NCI-H1417 (cell line): ENCODE data around the gene CMIP.

Experiments used
- DNase-seq, 3 experiments: peaks; one replicate each; lab custom pipeline; 2025; lab: John Stamatoyannopoulos, UW

The CMIP gene

GRCh38 chr16:81447383-81448101, 2.9 kb downstream of the CMIP start:
- DNase-seq = peak in 1 of 3 experiments; percentile 27

DNA sequence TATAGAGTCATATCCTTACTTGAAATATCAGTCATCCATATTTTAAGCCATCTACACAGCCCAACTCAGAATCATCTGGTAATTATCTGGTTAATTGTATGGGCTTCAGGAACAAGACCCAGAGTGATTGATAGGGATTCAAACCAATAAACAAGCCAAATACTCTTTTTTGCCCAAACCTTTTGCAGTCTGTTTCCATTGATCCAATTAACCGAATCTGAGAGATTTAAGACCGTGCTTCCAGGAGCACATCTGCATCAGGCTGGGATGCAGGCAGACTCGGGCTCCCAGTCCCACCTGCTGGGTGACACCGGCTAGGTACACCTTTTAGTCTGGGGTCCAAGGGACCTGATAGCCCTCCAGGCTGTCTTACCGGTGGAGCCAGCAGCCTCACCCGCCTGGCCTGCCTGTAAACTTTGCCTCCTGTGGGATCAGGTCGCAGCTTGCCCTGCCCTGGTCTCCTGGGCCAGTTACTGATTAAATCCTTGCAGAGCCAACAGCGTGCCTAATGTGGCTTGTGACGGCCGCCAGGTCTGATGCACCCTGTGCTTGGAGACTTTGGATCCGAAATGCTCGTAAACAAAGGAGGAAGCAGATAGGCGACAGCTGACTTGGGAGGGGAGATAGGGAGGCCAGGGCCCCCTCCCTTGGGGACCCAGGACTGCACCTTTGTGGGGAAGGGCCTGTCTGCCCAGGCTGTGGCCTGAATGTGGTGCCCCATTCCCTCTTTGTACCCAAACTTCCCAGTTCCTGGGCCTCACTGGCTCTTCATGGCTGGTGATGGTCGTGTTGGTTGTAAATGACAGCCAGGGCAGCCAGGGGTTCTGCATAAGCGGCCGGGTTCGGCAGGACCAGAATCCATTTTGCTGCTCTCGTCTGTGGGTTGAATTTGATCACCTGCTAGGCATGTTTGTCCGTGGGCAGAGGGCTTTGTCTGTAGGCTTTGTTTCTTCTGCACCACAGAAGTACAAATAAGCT, 3.8 kb downstream of the CMIP start:
- peak in 1 of 3 experiments; percentile 29 for DNase-seq

DNA sequence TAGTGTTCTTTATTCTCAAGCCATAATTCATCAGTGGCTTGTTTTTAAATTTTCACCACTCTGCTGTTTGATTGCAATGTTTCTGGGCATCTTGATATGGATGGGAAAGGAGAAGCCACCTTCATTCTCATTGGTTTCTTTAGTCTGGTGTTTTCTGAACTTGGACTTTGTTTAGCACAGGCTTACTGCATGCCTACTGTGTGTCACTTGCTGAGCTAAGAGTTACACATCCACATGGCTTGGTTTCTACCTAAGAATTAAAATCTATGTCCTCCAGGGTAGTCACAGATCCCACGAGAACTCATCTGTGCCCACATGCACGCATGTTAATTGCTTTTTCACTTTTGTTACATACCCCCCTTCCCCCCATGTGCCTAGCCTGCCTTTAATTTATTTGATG, 4.6 kb downstream of the CMIP start:
- DNase-seq = no peak

DNA sequence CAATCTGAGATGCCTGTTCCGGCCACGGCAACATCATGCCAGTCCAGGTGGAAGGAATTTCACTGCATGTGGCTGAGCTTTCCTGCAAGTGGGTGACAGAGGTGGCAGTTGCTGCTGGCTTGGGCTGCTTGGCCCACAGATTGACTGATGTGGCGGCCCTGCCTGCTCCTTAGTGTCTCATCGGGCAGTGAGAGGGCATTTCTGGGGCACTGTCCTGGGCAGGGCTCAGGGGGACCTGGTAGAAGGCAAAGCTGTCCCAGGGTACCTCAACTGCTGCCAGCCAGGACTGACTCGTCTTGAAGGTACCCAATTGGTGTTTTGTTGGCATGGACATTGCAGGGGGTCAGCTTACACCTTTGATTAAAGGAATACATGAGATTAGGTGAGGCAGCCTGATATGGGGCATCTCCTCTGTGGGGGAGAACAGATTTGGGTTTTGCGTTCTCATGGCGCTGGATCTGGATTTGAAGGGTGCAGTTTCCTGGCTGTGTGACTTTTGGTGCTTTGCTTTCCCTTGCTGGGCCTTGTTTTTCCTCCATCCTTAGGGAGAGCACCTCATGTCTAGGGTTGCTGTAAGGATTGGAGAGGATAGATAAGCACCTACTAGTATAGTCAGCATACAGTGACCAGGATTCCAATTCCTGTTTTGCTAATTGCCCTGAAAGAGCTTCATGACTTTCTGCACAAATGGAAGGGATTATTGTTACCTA, 5.4 kb downstream of the CMIP start:
- DNase-seq = no peak

DNA sequence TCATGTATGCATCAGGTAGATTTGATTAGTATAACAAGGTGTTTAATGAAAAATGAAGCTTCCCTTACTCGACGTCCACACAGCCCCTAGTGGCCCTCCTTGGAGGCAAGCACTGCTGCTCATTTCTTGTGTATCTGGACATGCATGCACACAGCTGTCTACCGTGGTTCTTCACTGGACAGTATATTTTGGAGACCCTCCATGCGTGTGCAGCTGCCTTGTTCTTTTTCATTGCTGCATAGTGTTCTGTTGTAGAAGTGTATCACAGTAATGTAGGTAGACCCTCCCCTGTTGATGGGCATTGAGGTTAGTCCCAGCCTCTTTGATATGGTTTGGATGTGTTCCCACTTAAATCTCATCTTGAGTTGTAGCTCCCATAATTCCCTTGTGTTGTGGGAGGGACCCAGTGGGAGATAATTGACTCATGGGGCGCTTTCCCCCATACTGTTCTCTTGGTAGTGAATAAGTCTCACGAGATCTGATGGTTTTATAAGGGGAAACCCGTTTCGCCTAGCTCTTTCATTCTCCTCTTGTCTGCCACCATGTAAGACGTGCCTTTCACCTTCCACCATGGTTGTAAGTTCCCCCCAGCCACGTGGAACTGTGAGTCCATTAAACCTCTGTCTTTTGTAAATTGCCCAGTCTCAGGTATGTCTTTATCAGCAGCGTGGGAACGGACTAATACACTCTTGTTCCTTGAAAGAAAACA, 6.3 kb downstream of the CMIP start:
- DNase-seq = no peak

DNA sequence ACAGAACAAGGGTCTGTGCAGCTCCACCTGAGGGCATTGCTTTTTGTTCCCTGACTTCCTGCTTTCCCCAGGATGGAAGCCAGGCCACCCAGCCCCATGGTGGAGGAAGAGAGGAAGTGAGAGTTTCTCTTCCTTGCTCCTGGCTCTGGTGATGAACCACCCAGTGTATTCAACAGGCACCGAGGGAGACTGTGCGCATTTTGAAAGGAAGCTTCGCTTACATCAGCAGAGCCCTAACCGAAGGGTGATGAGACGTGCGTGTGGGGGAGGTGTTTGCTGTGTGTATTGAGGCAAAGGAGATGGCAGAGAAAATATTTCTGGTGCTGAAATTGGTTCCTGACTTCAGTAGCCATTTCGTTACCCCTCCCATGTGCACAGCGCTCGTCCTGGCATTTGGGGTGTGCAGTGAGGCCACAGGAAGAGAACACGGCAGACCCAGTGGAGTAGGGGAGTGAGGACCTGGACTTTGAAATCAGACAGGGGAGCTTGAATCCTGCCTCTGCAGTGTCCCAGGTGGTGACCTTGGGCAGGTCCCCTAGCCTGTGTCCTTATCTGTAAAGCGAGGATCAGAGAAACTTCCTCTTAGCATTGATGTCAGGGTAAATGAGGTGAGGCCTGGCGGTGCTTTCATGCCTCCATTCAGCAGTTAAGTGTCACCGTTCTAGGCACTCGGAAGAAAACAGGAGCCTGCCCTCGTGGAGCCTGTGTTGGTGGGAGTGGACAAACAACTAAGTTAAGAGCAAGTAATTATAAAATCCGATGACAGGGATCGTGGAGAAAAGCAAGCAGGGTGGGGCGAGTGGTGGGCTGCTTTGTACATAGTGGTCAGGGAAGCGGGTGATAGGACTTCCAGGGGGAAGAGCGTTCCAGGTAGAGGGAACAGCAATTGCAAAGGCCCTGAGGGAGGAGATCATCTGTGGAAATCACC, 7.4 kb downstream of the CMIP start:
- DNase-seq = no peak

GRCh38 chr16:81453091-81453728, 8.6 kb downstream of the CMIP start:
- no peak for DNase-seq

DNA sequence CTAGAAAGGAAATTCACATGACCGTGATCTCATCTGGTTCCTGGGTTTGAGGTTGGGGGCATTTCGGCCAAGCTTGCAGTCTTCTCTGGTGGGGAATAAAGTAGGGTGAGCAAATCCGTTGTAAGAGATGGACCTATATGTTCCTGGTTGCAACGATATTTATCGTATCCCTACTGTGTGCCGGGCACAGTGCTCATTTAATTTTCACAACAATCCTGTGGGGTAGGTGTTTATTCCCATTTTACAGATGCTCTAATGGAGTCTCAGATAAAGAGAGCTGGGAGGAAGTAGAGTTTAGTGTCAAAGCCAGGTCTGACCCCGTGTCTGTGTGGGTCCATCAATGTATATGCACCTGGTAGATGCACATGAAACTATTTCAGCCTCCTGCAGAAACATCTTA, 9.4 kb downstream of the CMIP start:
- no peak for DNase-seq

GRCh38 chr16:81455006-81455405, 10.4 kb downstream of the CMIP start:
- DNase-seq = no peak

GRCh38 chr16:81455720-81456494, 11.3 kb downstream of the CMIP start:
- DNase-seq = no peak

DNA sequence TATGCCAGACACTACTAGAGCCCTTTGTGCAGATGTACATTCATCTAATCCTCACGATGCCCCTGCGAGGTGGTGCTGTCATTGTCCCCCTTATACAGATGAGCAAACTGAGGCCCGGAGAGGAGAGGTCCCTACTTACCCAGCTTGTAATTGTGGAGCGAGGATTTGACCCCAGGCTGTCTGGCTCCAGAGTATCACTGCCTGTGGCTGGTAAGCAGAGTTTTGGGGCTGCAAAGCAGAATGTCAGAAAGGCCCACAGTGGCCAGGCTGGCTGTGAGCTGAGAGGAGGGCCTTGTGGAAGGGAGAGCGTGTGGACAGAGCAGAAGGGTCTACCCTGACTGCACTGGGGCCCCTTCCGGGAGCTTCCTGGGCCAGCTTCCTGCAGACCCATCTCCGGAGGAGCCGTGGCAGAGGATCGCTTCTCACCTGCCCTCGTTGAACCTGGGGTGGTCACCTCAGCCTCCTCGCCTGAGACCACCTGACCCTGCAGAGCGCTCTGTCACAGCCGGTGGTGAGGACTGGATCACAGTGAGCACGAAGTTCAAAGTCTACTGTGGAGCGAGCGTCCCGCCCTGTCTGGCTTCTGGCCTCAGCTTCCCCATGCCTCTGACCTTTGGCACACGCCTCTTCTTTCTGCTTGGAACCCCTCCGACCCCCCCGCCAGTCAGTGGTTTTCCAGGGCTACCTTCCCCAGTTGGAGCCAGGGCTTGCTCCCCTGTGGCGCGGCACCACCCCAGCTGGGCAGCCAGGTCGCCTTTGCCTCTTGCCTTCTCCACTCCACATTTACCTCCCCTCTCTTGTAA, 12.1 kb downstream of the CMIP start:
- no peak for DNase-seq

DNA sequence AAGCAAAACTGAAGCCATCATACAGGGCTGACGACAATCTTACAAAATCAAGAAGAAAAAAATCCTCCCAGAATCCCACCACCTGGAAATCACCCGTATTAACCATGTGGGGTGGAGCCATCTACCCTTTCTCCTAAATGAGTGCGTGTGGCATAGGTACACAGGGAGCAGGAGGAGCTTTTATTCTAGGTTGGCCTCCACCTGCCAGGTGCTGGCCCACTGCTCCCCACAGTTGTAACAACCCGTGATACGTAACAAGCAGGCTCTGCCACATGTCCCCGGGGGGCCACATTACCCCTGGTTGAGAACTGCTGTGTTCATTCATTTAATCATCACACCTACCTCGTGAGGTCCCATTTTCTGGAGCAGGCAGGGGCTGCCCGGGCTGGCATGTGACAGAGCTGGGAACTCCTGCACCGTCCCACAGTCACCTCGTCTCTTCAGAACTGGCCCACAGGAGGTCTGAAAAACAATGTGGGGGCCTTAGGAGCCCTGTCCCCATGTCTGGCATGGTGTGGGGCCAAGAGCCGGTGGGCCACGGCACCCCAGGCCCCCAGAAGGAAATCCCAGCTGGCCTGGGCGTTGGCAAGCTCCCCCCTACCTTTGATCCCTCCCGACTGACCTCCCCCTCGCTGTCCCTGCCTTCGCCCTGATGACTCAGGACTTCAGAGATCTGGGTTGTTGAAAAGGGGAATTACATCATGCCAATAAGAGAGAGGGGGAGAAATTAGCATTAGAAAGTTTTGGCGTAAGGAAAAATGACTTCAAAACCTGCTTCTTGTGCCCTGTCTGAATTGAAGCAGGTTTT, 12.9 kb downstream of the CMIP start:
- no peak for DNase-seq

GRCh38 chr16:81458149-81458669, 13.6 kb downstream of the CMIP start:
- no peak for DNase-seq

DNA sequence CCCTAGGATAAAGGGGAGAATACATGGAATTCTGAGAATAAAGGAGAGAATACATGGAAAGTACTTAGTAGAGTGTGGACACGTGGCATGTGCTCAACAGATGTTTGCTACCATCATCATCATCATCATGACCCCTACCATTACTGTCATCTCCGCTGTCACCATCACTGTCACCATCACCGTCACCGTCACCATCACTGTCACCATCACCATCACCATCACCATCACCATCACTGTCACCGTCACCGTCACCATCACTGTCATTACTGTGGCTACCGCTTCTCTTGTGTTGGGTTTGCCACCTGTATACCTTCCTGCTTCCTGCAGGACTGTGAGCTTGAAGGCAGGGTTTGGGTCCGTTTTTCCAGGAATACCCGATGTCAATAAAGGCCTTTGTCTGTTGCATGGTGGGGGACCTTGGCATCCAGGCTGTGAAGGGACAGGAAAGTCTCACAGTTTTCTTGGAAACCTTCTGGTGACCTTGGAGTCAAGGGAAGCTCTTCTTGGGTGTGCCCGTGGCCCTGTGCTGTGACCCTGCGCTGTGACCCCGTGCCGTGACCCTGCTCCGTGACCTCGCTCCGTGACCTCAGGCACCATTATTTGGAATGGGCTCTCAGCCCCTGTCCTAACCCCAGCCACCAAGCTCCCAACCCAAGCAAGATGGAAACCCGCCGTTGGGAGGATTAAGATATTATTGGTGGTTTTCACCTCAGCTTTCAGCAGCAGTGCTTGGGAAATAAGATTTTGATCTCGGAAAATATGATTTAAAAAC, 14.4 kb downstream of the CMIP start:
- no peak for DNase-seq

DNA sequence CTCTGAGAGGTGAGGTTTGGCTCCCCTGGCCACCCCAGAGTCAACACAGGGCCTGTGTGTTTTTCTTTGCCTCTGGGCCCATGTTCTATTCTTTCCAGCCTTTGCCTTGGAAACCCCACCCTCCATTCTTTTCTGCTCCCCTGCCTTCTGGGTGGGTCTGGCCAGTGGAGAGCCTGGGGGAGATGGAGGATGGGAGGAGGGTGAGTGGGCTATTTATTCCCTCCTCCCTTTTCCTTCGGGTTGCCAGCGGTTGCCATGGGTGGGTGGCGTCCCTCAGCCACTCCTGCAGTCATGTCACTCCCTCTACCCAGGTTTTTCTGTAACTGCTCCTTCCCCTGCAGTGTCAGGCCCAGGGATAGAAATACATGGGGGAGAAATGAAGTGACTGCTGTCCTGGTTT, 15.5 kb downstream of the CMIP start:
- DNase-seq = no peak

DNA sequence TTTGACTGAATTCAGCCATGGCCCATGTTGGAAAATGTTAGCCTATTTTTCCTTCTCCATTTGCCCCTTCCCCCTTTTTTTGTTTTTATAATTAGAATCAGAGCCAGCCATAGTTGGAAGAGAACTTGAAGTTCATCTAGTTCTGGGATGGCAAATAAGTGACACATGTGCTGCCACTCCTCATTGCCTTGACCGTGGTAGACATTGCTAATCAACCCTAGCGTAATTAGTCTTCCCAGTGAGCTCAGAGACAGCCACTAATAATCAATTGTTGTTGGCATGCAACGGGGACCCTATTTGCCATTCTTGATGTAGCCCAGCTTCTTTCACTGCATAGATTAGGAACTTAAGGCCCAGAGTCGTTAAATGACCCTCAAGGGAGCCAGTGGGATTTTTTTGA, 16.6 kb downstream of the CMIP start:
- DNase-seq = no peak

DNA sequence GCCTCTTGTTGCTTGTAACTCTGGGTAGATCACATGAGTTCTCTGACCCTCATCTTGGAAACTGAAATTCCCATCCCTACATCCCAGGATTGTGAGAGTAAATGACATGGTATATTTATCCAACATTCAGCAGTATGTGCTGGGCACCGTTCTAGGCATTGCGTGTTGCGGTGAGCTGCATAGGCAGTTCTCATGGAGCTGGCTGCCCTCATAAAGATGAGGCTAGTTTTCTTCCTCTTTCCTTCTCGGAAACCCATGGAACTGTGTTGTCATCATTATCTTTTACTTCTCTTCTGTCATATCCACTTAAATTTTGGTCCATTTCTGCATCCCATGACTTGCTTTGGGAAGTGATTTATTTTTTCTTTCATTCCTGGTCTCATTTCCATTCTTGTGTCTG, 17.2 kb downstream of the CMIP start:
- no peak for DNase-seq
